ENCODE measurements around the gene CACNA1G.

- TF ChIP-seq CTCF (IDR thresholded peaks at IDR 0.05) (no peak), POLR2A (IDR thresholded peaks at IDR 0.05) (no peak)
Measured at GRCh38 chr17:50638966-50639713, 78.6 kb downstream of the CACNA1G start.
